Bronchial epithelial cell (primary cell): Measurements from ENCODE around the gene NRN1L. TPM values are rescaled to one million over a fixed set of nuclear protein-coding genes. Genes with fewer than 3 reads are reported as not detected.

Experiments used
- DNase-seq: peaks from one replicate; pipeline ENCODE4 v3.0.0-alpha.2; 2010; ENCODE audit warnings: low read depth
- FAIRE-seq: peaks from 2 replicates; lab custom pipeline; 2011; peaks lifted over from hg19 to GRCh38; lab: Jason Lieb, UNC
- H3K27me3 ChIP-seq: 2 replicates; pipeline ENCODE4 v1.5.1; 2011; ENCODE audit warnings: low read length; ENCODE audit not compliant: control insufficient read depth, insufficient read depth
- H3K36me3 ChIP-seq: 2 replicates; pipeline ENCODE4 v1.5.1; 2011; ENCODE audit warnings: low read length; ENCODE audit not compliant: control insufficient read depth, insufficient read depth
- H3K4me3 ChIP-seq: 2 replicates; pipeline ENCODE4 v1.5.1; 2011; ENCODE audit warnings: mild to moderate bottlenecking, low read depth, low read length, control low read depth
- total RNA-seq: library from RNA; depleted of rRNA; stranded (reverse); fragments of >200 nt; gene quantifications from 2 replicates; pipeline ENCODE4 v1.2.1, GENCODE V29; 2014
- TF ChIP-seq, protein P1 (sequence below): IDR thresholded peaks from 2 replicates; pipeline ENCODE4 v1.5.1; 2011; ENCODE audit warnings: mild to moderate bottlenecking, moderate library complexity, low read length, control low read depth, inconsistent platforms; ENCODE audit not compliant: insufficient read depth, severe bottlenecking

The NRN1L gene
- total RNA-seq, 1 donor from 2014 or later: not detected

DNA sequence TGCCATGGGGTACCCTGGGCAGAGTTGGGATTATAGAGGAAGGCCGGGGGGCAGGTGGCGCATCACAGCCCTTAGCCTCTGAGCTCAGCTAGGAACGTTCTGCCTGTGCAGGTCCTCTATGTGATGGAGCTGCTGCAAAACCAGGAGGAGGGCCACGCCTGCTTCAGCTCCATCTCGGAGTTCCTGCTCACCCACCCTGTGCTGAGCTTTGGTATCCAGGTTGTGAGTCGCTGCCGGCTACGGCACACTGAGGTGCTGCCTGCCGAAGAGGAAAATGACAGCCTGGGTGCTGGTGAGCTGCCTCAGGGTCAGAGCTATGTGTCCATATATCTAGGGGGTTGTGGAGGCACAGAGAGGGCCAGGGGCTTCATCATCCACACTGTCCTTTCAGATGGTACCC lies 5.8 kb upstream of the NRN1L start:
- TF ChIP-seq, protein P1, sequence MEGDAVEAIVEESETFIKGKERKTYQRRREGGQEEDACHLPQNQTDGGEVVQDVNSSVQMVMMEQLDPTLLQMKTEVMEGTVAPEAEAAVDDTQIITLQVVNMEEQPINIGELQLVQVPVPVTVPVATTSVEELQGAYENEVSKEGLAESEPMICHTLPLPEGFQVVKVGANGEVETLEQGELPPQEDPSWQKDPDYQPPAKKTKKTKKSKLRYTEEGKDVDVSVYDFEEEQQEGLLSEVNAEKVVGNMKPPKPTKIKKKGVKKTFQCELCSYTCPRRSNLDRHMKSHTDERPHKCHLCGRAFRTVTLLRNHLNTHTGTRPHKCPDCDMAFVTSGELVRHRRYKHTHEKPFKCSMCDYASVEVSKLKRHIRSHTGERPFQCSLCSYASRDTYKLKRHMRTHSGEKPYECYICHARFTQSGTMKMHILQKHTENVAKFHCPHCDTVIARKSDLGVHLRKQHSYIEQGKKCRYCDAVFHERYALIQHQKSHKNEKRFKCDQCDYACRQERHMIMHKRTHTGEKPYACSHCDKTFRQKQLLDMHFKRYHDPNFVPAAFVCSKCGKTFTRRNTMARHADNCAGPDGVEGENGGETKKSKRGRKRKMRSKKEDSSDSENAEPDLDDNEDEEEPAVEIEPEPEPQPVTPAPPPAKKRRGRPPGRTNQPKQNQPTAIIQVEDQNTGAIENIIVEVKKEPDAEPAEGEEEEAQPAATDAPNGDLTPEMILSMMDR: no peak
- FAIRE-seq (no peak), DNase-seq (no peak)
- peaks cover 54% of the 10 kb centered on the region for H3K36me3 ChIP-seq
- H3K4me3 ChIP-seq: no peak overlapping the region
- no peaks in the 10 kb centered on the region for H3K27me3 ChIP-seq

DNA sequence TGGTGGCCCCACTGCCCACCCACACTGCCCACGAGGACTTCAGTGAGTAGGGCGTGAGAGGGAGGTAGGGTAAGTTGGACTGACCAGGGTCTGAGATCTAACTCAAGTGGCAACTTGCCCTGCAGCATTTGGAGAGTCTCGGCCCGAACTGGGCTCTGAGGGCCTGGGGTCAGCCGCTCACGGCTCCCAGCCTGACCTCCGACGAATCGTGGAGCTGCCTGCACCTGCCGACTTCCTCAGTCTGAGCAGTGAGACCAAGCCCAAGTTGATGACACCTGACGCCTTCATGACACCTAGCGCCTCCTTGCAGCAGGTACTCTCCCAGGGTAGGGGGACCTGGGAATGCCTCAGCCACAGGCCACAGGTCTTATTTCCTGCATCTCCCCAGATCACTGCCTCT lies 5.2 kb upstream of the NRN1L start:
- H3K4me3 ChIP-seq: no peak overlapping the region
- no peak for DNase-seq
- H3K36me3 ChIP-seq: peaks cover 57% of the 10 kb centered on the region
- FAIRE-seq: no peak
- TF ChIP-seq, protein P1: no peak
- no peaks in the 10 kb centered on the region for H3K27me3 ChIP-seq

DNA sequence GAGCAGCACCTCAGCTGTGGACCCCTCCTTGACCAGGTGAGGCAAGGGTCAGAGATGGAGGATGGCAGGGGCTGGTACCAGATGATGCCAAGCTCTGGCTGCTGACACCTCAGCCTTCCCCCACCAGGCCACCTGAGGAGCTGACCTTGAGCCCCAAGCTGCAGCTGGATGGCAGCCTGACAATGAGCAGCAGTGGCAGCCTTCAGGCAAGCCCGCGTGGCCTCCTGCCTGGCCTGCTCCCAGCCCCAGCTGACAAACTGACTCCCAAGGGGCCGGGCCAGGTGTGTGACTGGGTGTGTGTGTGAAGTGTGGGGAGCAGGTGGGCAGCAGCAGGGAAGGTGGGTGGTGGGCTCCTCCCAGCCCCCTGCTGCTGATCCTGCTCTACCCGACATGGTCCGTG lies 4.7 kb upstream of the NRN1L start:
- FAIRE-seq (no peak), DNase-seq (no peak)
- Histone ChIP-seq H3K27me3 (no peaks in the 10 kb centered on the region), H3K4me3 (no peak overlapping the region), H3K36me3 (peaks cover 57% of the 10 kb centered on the region)
- TF ChIP-seq, protein P1: no peak

DNA sequence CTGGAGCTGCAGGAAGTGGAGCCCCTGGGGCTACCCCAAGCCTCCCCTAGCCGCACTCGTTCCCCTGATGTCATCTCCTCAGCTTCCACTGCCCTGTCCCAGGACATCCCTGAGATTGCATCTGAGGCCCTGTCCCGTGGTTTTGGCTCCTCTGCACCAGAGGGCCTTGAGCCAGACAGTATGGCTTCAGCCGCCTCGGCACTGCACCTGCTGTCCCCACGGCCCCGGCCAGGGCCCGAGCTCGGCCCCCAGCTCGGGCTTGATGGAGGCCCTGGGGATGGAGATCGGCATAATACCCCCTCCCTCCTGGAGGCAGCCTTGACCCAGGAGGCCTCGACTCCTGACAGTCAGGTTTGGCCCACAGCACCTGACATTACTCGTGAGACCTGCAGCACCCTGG lies 4.1 kb upstream of the NRN1L start:
- TF ChIP-seq, protein P1: no peak
- FAIRE-seq (no peak), DNase-seq (no peak)
- no peak overlapping the region for H3K4me3 ChIP-seq
- H3K36me3 ChIP-seq: peaks cover 57% of the 10 kb centered on the region
- H3K27me3 ChIP-seq: no peaks in the 10 kb centered on the region

DNA sequence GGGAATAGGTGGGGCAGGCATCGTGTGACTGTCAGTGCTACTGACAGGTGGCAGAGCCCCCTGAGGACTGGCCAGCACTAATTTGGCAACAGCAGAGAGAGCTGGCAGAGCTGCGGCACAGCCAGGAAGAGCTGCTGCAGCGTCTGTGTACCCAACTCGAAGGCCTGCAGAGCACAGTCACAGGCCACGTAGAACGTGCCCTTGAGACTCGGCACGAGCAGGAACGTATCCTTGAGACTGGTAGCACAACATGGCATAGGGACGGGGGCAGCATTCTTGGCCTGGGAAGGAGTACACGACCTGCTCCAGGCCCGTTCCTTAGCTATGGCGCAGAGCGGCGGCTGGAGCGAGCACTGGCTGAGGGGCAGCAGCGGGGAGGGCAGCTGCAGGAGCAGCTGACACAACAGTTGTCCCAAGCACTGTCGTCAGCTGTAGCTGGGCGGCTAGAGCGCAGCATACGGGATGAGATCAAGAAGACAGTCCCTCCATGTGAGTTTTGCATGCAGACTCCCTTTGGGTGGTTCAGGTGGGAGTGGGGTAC lies 3.0 kb upstream of the NRN1L start:
- DNase-seq (no peak), FAIRE-seq (peak; percentile 81)
- Histone ChIP-seq H3K4me3 (no peak overlapping the region), H3K36me3 (peaks cover 59% of the 10 kb centered on the region), H3K27me3 (no peaks in the 10 kb centered on the region)
- TF ChIP-seq, protein P1: no peak

DNA sequence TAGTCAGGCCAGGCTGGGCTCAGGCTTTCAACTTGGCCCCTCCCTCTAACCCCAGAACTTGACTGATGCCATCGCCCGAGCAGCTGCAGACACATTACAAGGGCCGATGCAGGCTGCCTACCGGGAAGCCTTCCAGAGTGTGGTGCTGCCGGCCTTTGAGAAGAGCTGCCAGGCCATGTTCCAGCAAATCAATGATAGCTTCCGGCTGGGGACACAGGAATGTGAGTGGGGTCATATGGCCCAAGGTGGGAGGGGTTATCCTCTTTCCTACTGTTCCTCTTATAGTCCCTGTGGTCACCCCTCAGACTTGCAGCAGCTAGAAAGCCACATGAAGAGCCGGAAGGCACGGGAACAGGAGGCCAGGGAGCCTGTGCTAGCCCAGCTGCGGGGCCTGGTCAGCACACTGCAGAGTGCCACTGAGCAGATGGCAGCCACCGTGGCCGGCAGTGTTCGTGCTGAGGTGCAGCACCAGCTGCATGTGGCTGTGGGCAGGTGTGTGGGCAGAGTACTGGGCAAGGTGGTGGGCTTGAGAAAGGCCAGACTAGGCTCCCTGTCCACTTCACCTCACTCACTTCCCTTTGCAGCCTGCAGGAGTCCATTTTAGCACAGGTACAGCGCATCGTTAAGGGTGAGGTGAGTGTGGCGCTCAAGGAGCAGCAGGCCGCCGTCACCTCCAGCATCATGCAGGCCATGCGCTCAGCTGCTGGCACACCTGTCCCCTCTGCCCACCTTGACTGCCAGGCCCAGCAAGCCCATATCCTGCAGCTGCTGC lies 2.1 kb upstream of the NRN1L start:
- peaks cover 53% of the 10 kb centered on the region for H3K36me3 ChIP-seq
- no peak for FAIRE-seq
- TF ChIP-seq, protein P1: no peak
- DNase-seq: no peak
- H3K27me3 ChIP-seq: no peaks in the 10 kb centered on the region
- no peak overlapping the region for H3K4me3 ChIP-seq
